Naive thymus-derived CD4-positive, alpha-beta T cell (primary cell): ENCODE results near the gene TMEM273. TPM values are rescaled to one million over a fixed set of nuclear protein-coding genes. Genes with fewer than 3 reads are reported as not detected.

Source experiments
- ATAC-seq: fragments of 150-1000 bp; cut with Tn5 transposase; 2 replicates; pipeline ENCODE4 v1.10.0; 2021; ENCODE audit warnings: mild to moderate bottlenecking, moderate library complexity
- CTCF ChIA-PET: fragments of 350-600 bp; sonication (Branson Sonifier 250); formaldehyde crosslinking; loops from one replicate; lab custom pipeline; 2021; ENCODE audit warnings: antibody characterized with exemption; lab: Charles Lee
- POLR2A ChIA-PET: fragments of 350-600 bp; sonication (Branson Sonifier 250); formaldehyde crosslinking; loops from one replicate; lab custom pipeline; 2021; ENCODE audit warnings: antibody characterized with exemption, inconsistent platforms; lab: Charles Lee
- DNase-seq, 9 donors: peaks; one replicate each; pipeline versions ENCODE4 v3.0.0 to v3.0.0-alpha.2; 2020 to 2022; ENCODE audit warnings: mixed read lengths in 1 of 9
- H3K27ac ChIP-seq: one replicate; pipeline ENCODE4 v1.7.0; 2013; ENCODE audit warnings: mild to moderate bottlenecking, low read depth, low read length, moderate library complexity
- H3K27me3 ChIP-seq, 2 donors: one replicate each; pipeline ENCODE4 v1.7.0; 2013; ENCODE audit warnings: low read length in 2 of 2, mild to moderate bottlenecking in 2 of 2, moderate library complexity in 2 of 2; ENCODE audit not compliant: control insufficient read depth in 2 of 2, insufficient read depth in 2 of 2
- H3K36me3 ChIP-seq, 3 experiments: 1 replicate in 2 of 3; 2 replicates in 1 of 3; pipeline ENCODE4 v1.7.0; 2013; ENCODE audit warnings: low read length in 3 of 3, mild to moderate bottlenecking in 3 of 3, moderate library complexity in 1 of 3; ENCODE audit not compliant: insufficient read depth in 3 of 3, control insufficient read depth in 2 of 3
- H3K4me1 ChIP-seq, 2 donors: one replicate each; pipeline ENCODE4 v1.7.0; 2013; ENCODE audit warnings: low read length in 2 of 2, mild to moderate bottlenecking in 2 of 2, moderate library complexity in 1 of 2; ENCODE audit not compliant: control insufficient read depth in 2 of 2, insufficient read depth in 2 of 2
- H3K4me3 ChIP-seq: 2 replicates; pipeline ENCODE4 v1.7.0; 2013; ENCODE audit warnings: mild to moderate bottlenecking, low read length
- H3K9me3 ChIP-seq, 3 experiments: 1 replicate in 2 of 3; 2 replicates in 1 of 3; pipeline ENCODE4 v1.7.0; 2013; ENCODE audit warnings: low read length in 3 of 3; ENCODE audit not compliant: control insufficient read depth in 2 of 3
- H3K27ac Mint-ChIP-seq, 9 donors: one replicate each; pipeline ENCODE4 v1.8.0; 2020 to 2022; ENCODE audit warnings: mixed read lengths in 9 of 9, mild to moderate bottlenecking in 8 of 9, moderate library complexity in 5 of 9, inconsistent platforms in 2 of 9
- H3K27me3 Mint-ChIP-seq, 5 donors: one replicate each; pipeline ENCODE4 v1.8.0; 2021 to 2022; ENCODE audit warnings: mixed read lengths in 5 of 5, mild to moderate bottlenecking in 1 of 5
- H3K36me3 Mint-ChIP-seq, 5 donors: one replicate each; pipeline ENCODE4 v1.8.0; 2020 to 2022; ENCODE audit warnings: mixed read lengths in 5 of 5, mild to moderate bottlenecking in 3 of 5, inconsistent platforms in 1 of 5
- H3K4me1 Mint-ChIP-seq, 7 donors: one replicate each; pipeline ENCODE4 v1.8.0; 2020 to 2022; ENCODE audit warnings: mixed read lengths in 7 of 7, mild to moderate bottlenecking in 3 of 7, inconsistent platforms in 1 of 7
- H3K4me3 Mint-ChIP-seq, 10 donors: one replicate each; pipeline ENCODE4 v1.8.0; 2020 to 2022; ENCODE audit warnings: mild to moderate bottlenecking in 10 of 10, mixed read lengths in 10 of 10, moderate library complexity in 6 of 10, inconsistent platforms in 2 of 10
- H3K9me3 Mint-ChIP-seq, 11 donors: one replicate each; pipeline ENCODE4 v1.8.0; 2020 to 2022; ENCODE audit warnings: mixed read lengths in 11 of 11, mild to moderate bottlenecking in 4 of 11, inconsistent platforms in 1 of 11, moderate library complexity in 1 of 11
- intact Hi-C, 2 donors: fragments of 100-400 bp; cut with micrococcal nuclease; formaldehyde crosslinking; loops; one replicate each; pipeline ENCODE4 v1.15.1; 2023
- polyA plus RNA-seq, 2 donors: library from polyadenylated mRNA; unstranded; fragments of 300-500 nt; fragmentation: Illumina TruSeq; gene quantifications; one replicate each; pipeline ENCODE4 v1.2.3, GENCODE V29; 2021
- total RNA-seq, 6 experiments: library from RNA in 5 of 6; stranded (reverse) in 5 of 6; gene quantifications; 1 replicate in 5 of 6; 2 replicates in 1 of 6; pipeline ENCODE4 v1.2.3 and lab custom pipeline; 2021 to 2026

Gene TMEM273, protein sequence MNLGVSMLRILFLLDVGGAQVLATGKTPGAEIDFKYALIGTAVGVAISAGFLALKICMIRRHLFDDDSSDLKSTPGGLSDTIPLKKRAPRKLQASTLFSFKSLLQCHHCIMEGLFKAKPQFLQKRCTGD
- total RNA-seq, result 10 to 100 TPM in 2 of 5 experiments, 1 to 10 TPM in 3; 1.1 to 20.2 (median 1.8) TPM
- under 1 TPM in 1 of 2 donors, not detected in 1; 0.26 TPM for polyA plus RNA-seq
- total RNA-seq (lab: John Stamatoyannopoulos, UW), result not detected

DNA sequence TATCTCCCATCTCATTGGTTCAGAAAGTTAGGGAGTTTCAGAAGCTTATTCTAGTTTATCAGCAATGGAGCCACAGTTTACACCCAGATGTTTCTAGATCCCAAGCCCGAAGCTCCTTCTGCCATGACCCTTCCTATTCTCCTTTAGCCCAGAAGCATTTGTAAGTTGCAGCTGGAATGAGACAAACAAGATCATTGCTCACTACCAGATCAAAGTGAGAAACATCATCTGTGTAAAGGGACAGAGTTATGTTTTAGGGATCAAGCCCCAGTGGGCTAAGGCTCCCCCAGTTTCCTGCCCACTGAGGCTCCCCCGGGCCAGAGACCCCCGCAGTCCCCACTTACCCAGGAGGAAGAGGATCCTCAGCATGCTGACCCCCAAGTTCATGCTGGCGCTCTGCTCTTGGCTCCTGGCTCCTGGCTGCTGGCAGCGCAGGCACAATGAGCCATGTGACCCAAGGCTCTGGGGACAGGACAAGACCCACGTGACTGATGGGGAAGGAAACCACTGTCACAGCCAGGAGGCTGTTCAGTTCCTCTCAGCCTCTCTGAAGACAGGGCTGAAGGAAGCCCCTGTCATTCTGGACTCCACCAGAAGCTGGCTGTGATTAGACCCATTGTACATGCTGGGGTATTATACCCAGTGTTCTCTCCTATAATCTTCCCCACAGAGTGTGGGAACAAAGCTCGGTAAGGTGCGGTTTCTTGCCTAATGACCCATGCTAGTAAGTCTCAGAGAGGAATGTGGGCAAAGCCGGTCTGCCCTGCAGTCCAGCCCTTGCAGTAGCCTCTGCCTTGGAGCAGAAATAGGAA, at the start of gene TMEM273:
TSS of gene TMEM273 (minus strand) at position 442 of the 812 bp plus-strand sequence. CDS start at position 387, 55 bp downstream.
- Histone ChIP-seq H3K9me3 (no peaks in the 10 kb centered on the region), H3K4me1 (peaks cover 0 to 12% of the 10 kb centered on the region in 2 donors), H3K4me3 (no peak within 1 kb of the TSS), H3K27me3 (peaks cover 0 to 5% of the 10 kb centered on the region in 2 donors), H3K36me3 (no peaks in the 10 kb centered on the region), H3K27ac (no peak within 1 kb of the TSS)
- DNase-seq (peak in 1 of 9 donors; percentile 24), ATAC-seq (peak; percentile 76)
- H3K4me3 Mint-ChIP-seq, result peak within 1 kb of the TSS in 2 of 10 donors; percentile 51 to 77
- ChIA-PET POLR2A (no interaction called here), CTCF (no interaction called here)
- peaks cover 0 to 62% (median 5%) of the 10 kb centered on the region in 7 donors for H3K4me1 Mint-ChIP-seq
- peak within 1 kb of the TSS in 1 of 9 donors; percentile 58 for H3K27ac Mint-ChIP-seq
- peaks cover 11 to 54% (median 46%) of the 10 kb centered on the region in 5 donors for H3K27me3 Mint-ChIP-seq
- H3K9me3 Mint-ChIP-seq, result peaks cover 0 to 1% (median 0%) of the 10 kb centered on the region in 11 donors
- intact Hi-C loops, result loop anchor here in 1 of 2 donors (10.0 kb wide), 1 partner anchor 383 kb away; no protein-coding TSS in a partner anchor
- H3K36me3 Mint-ChIP-seq, result peaks cover 0 to 2% (median 0%) of the 10 kb centered on the region in 5 donors

DNA sequence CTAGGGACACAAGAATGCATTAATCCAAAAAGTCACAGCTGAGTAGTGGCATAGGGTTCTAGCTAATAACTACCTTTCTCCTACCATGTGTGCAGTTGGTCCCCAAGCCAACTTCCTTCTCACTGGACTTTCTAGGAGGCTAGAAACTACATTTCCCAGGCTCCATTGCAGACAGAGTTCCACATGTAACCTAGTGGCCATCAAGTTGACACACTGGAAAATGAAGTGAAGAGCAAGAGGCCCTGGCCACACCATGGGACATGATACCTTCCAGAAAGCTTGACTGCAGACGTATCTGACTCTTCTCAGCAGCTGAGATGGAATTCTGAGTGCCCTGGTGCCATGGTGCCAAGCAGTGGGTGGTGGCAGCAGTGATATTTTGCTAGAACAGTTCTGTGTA, 49.8 kb upstream of the TMEM273 start:
- Mint-ChIP-seq H3K4me3 (no peak overlapping the region), H3K36me3 (peaks cover 0 to 3% (median 0%) of the 10 kb centered on the region in 5 donors), H3K9me3 (peaks cover 0 to 4% (median 0%) of the 10 kb centered on the region in 11 donors), H3K27ac (no peak overlapping the region), H3K4me1 (no peaks in the 10 kb centered on the region), H3K27me3 (peaks cover 7 to 29% (median 10%) of the 10 kb centered on the region in 5 donors)
- intact Hi-C loops, result no loop called here
- Histone ChIP-seq H3K9me3 (no peaks in the 10 kb centered on the region), H3K27me3 (no peaks in the 10 kb centered on the region), H3K36me3 (no peaks in the 10 kb centered on the region), H3K4me3 (no peak overlapping the region), H3K27ac (no peak overlapping the region), H3K4me1 (no peaks in the 10 kb centered on the region)
- no peak for DNase-seq
- ChIA-PET POLR2A (no interaction called here), CTCF (no interaction called here)
- ATAC-seq, result no peak

DNA sequence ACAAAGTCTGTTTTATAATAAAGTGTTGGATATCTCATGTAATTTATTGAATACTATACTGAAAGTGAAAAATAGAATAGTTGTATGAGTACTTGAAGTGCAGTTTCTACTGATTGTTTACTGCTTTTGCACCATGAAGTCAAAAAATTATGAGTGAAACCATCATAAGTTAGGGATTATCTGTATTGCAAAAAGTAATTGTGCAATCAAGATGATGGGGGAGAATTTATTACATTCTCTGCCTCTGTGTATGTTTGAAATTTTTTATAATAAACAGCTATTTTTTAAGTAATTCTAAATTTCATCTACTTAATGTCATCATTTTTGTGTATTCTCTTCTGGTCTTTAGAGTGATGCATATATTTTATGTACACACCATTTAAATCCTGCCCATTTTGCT, 47.2 kb upstream of the TMEM273 start:
- no peaks in the 10 kb centered on the region for H3K36me3 ChIP-seq
- DNase-seq, result no peak
- no peaks in the 10 kb centered on the region for H3K4me1 Mint-ChIP-seq
- H3K9me3 ChIP-seq, result no peaks in the 10 kb centered on the region
- H3K27ac Mint-ChIP-seq, result no peak overlapping the region
- ATAC-seq, result no peak
- CTCF ChIA-PET, result no interaction called here
- H3K4me3 ChIP-seq, result no peak overlapping the region
- H3K9me3 Mint-ChIP-seq, result peaks cover 0 to 4% (median 0%) of the 10 kb centered on the region in 11 donors
- no peaks in the 10 kb centered on the region for H3K27me3 ChIP-seq
- no peak overlapping the region for H3K4me3 Mint-ChIP-seq
- H3K4me1 ChIP-seq, result no peaks in the 10 kb centered on the region
- H3K36me3 Mint-ChIP-seq, result peaks cover 0 to 3% (median 0%) of the 10 kb centered on the region in 5 donors
- intact Hi-C loops, result no loop called here
- POLR2A ChIA-PET, result no interaction called here
- peaks cover 8 to 18% (median 10%) of the 10 kb centered on the region in 5 donors for H3K27me3 Mint-ChIP-seq
- H3K27ac ChIP-seq, result no peak overlapping the region

DNA sequence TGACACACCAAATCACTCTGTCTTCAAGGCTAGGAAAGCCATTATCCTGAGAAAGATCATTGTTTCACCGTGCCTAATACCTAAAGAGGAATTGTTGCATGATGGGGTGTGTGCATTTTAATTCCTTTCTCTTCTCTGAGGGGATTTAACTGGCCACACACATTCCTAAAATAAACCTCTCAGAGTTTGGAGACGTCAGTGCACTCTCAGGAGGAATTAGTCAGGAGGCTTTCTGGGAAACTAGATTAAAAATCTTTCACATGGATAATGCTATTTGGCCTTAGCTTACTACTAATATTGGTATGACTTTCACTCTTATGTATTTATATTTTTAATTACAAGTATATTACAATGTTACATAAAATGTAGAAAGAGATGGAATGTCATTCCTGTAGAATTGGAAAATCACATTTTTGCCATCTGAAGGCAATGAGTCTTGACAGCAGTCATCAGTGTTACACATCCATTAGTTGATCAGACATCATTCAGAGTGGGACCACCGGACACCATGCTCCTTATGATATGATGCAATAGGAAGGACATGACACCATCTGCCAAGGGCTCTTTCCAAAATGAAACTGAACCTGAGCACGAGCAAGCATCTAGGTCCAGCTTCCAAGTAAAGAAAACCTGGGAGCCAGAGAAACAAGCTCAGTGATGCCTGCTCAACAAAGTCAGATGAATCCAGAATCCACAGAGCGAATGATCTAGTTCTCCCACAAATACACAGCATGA, 43.1 kb upstream of the TMEM273 start:
- peaks cover 2 to 22% (median 12%) of the 10 kb centered on the region in 5 donors for H3K27me3 Mint-ChIP-seq
- ATAC-seq (no peak), DNase-seq (no peak)
- no peak overlapping the region for H3K27ac Mint-ChIP-seq
- no peak overlapping the region for H3K4me3 Mint-ChIP-seq
- H3K9me3 ChIP-seq, result no peaks in the 10 kb centered on the region
- ChIA-PET CTCF (no interaction called here), POLR2A (no interaction called here)
- H3K4me1 ChIP-seq, result no peaks in the 10 kb centered on the region
- no peak overlapping the region for H3K27ac ChIP-seq
- intact Hi-C loops, result no loop called here
- no peaks in the 10 kb centered on the region for H3K36me3 Mint-ChIP-seq
- no peaks in the 10 kb centered on the region for H3K4me1 Mint-ChIP-seq
- peaks cover 0 to 5% (median 0%) of the 10 kb centered on the region in 11 donors for H3K9me3 Mint-ChIP-seq
- no peaks in the 10 kb centered on the region for H3K36me3 ChIP-seq
- no peak overlapping the region for H3K4me3 ChIP-seq
- no peaks in the 10 kb centered on the region for H3K27me3 ChIP-seq

DNA sequence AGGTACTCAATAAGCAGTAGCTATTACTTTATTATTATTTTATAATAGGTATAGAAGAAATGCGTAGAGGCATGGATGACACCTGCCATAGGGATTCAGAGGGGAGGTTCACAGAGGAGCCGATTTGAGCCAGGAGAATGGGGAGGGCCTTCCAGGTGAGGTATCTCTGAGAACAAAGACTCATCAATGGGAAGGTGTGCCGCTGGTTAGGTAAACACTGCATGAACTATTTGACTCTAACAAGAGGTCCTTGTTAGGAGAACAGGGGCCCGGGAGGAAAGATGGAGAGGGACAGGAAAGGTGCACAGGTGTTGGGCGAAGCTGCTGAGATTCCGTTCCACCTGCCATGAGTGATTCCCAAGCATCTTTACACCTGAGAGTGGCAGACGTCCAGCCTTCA, 41.8 kb upstream of the TMEM273 start:
- Histone ChIP-seq H3K9me3 (no peaks in the 10 kb centered on the region), H3K4me3 (no peak overlapping the region), H3K4me1 (no peaks in the 10 kb centered on the region), H3K27ac (no peak overlapping the region), H3K27me3 (no peaks in the 10 kb centered on the region), H3K36me3 (no peaks in the 10 kb centered on the region)
- intact Hi-C loops, result no loop called here
- no peak overlapping the region for H3K27ac Mint-ChIP-seq
- POLR2A ChIA-PET, result no interaction called here
- H3K4me3 Mint-ChIP-seq, result no peak overlapping the region
- no peak for ATAC-seq
- peaks cover 0 to 6% (median 0%) of the 10 kb centered on the region in 11 donors for H3K9me3 Mint-ChIP-seq
- no peak for DNase-seq
- peaks cover 0 to 3% (median 0%) of the 10 kb centered on the region in 7 donors for H3K4me1 Mint-ChIP-seq
- CTCF ChIA-PET, result no interaction called here
- peaks cover 4 to 22% (median 12%) of the 10 kb centered on the region in 5 donors for H3K27me3 Mint-ChIP-seq
- H3K36me3 Mint-ChIP-seq, result no peaks in the 10 kb centered on the region

DNA sequence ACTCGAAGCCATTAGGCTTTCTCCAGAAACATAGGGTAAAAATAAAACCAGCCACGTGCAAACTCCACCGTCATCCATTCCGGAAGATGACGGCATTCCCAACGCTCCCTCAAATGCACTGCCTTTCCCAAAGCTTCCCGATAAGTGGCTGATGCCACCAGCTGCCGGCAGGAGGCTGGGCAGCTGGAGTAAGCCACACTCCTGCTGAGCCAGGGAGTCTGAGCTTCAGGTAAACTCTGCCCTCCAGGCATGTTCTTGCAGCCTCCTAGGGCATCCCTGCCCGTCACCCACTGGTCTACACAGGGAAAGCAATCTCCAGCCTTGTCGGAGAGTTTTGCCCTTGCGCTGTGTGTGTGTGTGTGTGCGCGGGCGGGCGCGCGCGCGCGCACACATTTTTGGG, 40.5 kb upstream of the TMEM273 start:
- no peaks in the 10 kb centered on the region for H3K36me3 ChIP-seq
- DNase-seq (no peak), ATAC-seq (no peak)
- H3K27ac Mint-ChIP-seq, result no peak overlapping the region
- POLR2A ChIA-PET, result no interaction called here
- no peak overlapping the region for H3K4me3 ChIP-seq
- no peaks in the 10 kb centered on the region for H3K27me3 ChIP-seq
- no peaks in the 10 kb centered on the region for H3K4me1 ChIP-seq
- CTCF ChIA-PET, result no interaction called here
- peaks cover 0 to 3% (median 0%) of the 10 kb centered on the region in 7 donors for H3K4me1 Mint-ChIP-seq
- H3K4me3 Mint-ChIP-seq, result no peak overlapping the region
- H3K27ac ChIP-seq, result no peak overlapping the region
- H3K9me3 ChIP-seq, result no peaks in the 10 kb centered on the region
- peaks cover 4 to 22% (median 12%) of the 10 kb centered on the region in 5 donors for H3K27me3 Mint-ChIP-seq
- H3K9me3 Mint-ChIP-seq, result peaks cover 0 to 11% (median 0%) of the 10 kb centered on the region in 11 donors
- H3K36me3 Mint-ChIP-seq, result no peaks in the 10 kb centered on the region
- intact Hi-C loops, result no loop called here
